Measurements from ENCODE around the gene CABLES1.
A peak's percentile ranks its signal among the peaks of the same experiment; 100 is the strongest.

CABLES1 gene

DNA sequence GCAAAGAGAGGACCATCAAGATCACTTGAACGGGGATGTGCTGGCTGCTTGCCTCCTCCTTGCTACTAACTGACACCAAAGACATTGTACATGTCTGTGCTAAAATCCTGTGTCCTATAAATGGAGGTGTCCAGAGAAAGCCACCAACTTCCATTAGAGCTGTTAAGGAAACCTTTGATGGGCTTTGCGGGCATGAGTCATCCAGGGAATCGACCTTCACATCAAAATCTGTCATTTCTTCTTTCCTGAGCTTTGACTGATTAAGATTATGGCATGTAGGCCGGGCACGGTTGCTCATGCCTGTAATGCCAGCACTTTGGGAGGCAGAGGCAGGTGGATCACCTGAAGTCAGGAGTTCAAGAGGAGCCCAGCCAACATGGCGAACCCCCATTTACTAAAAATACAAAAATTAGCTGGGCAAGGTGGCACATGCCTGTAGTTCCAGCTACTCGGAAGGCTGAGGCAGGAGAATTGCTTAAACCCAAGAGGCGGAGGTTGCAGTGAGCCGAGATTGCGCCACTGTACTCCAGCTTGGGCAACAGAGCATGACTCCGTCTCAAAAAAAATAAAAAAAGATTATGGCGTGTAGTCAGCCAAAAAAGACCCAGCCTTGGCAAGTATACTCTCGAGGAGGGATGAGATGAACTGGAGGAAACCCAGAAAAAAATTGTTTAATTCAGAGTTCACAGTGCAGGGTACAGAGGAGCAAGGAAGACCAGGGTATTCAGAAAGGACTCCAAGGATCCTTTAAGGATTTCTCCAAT, 115.8 kb downstream of the CABLES1 start:
- TF ChIP-seq, protein P1, sequence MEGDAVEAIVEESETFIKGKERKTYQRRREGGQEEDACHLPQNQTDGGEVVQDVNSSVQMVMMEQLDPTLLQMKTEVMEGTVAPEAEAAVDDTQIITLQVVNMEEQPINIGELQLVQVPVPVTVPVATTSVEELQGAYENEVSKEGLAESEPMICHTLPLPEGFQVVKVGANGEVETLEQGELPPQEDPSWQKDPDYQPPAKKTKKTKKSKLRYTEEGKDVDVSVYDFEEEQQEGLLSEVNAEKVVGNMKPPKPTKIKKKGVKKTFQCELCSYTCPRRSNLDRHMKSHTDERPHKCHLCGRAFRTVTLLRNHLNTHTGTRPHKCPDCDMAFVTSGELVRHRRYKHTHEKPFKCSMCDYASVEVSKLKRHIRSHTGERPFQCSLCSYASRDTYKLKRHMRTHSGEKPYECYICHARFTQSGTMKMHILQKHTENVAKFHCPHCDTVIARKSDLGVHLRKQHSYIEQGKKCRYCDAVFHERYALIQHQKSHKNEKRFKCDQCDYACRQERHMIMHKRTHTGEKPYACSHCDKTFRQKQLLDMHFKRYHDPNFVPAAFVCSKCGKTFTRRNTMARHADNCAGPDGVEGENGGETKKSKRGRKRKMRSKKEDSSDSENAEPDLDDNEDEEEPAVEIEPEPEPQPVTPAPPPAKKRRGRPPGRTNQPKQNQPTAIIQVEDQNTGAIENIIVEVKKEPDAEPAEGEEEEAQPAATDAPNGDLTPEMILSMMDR (IDR thresholded peaks at IDR 0.05; ENCODE audit: low read depth, low read length): no peak
- Histone ChIP-seq H3K4me3 (ENCODE audit: low read depth, low read length) (no peak overlapping the region), H3K27ac (no peak overlapping the region), H3K36me3 (no peaks in the 10 kb centered on the region), H3K27me3 (ENCODE audit: insufficient read depth, low read depth, severe bottlenecking) (no peaks in the 10 kb centered on the region), H3K9me3 (ENCODE audit: severe bottlenecking) (peaks cover 5% of the 10 kb centered on the region)
- no peak for DNase-seq

DNA sequence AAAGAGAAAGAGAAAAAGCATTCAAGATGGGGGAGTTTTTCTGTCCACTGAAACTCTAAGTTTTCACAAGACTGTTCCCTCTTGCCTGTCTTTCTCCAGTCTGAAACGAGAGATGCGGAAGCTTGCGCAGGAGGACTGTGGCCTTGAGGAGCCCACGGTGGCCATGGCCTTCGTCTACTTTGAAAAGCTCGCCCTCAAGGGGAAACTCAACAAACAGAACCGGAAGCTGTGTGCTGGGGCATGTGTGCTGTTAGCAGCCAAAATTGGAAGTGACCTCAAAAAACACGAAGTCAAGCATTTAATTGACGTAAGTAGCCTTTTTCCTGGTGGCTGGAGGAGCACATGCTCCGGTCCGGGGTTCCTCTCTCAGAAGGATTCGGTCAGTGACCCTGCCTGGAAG, 118.3 kb downstream of the CABLES1 start:
- TF ChIP-seq, protein P1 (IDR thresholded peaks at IDR 0.05; ENCODE audit: low read depth, low read length): no peak
- Histone ChIP-seq H3K4me3 (ENCODE audit: low read depth, low read length) (no peak overlapping the region), H3K36me3 (no peaks in the 10 kb centered on the region), H3K27ac (no peak overlapping the region), H3K9me3 (ENCODE audit: severe bottlenecking) (peaks cover 5% of the 10 kb centered on the region), H3K27me3 (ENCODE audit: insufficient read depth, low read depth, severe bottlenecking) (no peaks in the 10 kb centered on the region)
- DNase-seq: no peak

DNA sequence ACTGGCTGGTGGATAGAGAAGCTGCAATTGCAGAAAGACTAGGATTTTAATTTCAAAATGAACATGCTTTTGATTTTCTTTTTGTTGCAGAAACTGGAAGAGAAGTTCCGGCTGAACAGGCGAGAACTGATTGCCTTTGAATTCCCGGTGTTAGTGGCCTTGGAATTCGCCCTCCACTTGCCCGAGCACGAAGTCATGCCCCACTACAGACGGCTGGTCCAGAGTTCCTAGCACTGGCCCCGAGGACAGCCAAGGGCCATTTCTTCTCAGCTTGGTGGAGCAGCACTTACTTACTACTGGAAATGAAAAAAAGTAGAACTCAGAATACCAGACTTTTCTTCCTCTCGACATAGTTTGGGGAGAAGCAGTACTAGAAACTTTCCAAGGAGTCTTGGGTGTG, 121.9 kb downstream of the CABLES1 start:
- no peak overlapping the region for H3K27ac ChIP-seq
- no peaks in the 10 kb centered on the region for H3K27me3 ChIP-seq (ENCODE audit: insufficient read depth, low read depth, severe bottlenecking)
- no peak for DNase-seq
- H3K36me3 ChIP-seq: no peaks in the 10 kb centered on the region
- TF ChIP-seq, protein P1 (IDR thresholded peaks at IDR 0.05; ENCODE audit: low read depth, low read length): no peak
- no peak overlapping the region for H3K4me3 ChIP-seq (ENCODE audit: low read depth, low read length)
- H3K9me3 ChIP-seq (ENCODE audit: severe bottlenecking): no peaks in the 10 kb centered on the region

DNA sequence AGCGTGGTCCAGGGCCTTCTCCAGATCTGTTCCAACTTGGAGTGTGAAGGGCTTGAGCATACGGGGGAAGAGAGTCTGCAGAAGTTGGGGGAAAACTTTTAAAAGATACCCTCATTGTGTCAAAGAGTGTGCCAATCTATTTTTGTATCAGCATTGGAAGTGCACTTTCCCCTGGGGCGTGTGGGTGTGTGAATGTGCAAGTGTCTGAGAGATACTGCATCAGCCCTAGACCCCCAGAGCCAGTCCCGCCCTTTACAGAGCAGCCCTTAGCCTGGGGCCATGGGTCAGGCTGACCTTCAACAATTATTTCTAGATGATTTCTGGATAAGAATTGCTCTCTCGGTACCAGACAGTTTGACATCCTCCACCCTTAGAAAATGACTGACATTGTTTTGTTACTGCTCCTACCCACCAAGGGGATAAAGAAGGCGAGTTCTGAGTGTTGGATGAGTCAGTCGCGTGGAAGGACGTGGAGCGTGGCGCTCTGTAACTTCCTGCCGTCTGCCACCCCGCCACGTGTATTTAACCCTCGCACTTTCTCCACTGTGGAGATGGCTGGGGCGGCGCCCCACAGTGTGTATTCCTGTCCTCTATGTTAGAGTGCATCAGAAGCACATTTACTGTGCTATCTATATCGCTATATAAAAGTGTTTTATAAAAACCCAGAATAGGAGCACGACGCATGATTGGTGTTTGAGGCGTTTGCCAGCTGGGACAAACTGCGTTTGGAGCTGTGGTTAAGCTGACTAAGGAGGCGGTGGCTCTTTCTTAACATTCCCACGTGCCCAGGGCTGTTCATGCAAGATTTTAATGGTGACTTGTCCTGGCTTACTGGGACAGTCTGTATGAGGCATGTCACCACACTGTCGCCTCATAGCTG, 122.6 kb downstream of the CABLES1 start:
- Histone ChIP-seq H3K27ac (no peak overlapping the region), H3K36me3 (no peaks in the 10 kb centered on the region)
- DNase-seq: no peak

DNA sequence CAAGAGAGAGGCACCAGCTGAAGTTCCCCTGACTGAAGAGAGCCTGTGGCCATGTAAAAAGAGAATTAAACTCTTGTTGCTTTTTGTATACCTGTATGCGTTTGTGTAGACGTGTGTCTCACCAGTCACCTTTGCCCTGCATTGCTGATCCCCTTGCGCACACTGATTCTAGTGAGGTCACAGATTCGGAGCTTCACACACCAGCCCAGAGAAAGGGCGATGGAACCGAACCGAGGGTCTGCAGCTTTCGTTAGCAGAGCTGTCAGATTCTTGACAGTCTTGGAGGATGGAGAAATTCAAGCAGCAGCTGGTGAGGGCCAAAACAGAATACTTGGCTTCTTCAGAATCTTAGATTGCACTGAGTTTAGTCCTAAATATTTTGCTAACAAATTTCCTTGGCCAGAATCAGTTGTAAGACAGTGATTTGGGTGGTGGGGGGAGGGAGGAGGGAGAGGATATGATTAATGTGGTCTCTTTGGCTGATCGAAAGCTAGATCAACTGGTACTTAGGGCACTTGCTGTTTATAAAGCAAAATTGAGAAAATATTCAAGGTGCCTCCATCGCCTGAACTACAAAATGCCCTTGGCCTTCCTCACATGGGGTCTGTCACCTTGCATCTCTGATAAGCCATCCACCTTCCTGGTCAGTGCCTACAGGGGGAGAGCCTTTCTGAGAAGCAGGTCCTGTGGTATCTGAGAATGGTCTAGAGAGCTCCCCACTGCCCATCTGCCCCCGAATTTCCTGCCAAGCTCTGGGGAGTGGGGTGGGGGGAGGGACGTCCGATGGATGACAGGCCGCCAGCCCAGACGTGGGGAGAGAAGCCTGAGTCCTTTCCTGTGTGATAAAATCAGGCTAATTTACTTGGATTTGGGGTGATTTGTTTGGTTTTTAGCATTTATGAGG, 123.5 kb downstream of the CABLES1 start:
- DNase-seq: no peak
- TF ChIP-seq, protein P1 (IDR thresholded peaks at IDR 0.05; ENCODE audit: low read depth, low read length): no peak

More for the DNA sequence above, 122.6 kb downstream of the CABLES1 start:
- Histone ChIP-seq H3K9me3 (ENCODE audit: severe bottlenecking) (no peaks in the 10 kb centered on the region), H3K4me3 (ENCODE audit: low read depth, low read length) (no peak overlapping the region), H3K27me3 (ENCODE audit: insufficient read depth, low read depth, severe bottlenecking) (no peaks in the 10 kb centered on the region)
- TF ChIP-seq, protein P1 (IDR thresholded peaks at IDR 0.05; ENCODE audit: low read depth, low read length): no peak

More for the DNA sequence above, 123.5 kb downstream of the CABLES1 start:
- H3K36me3 ChIP-seq: no peaks in the 10 kb centered on the region
- no peaks in the 10 kb centered on the region for H3K27me3 ChIP-seq (ENCODE audit: insufficient read depth, low read depth, severe bottlenecking)
- H3K9me3 ChIP-seq (ENCODE audit: severe bottlenecking): no peaks in the 10 kb centered on the region
- peak overlapping the region; percentile 81 for H3K27ac ChIP-seq
- no peak overlapping the region for H3K4me3 ChIP-seq (ENCODE audit: low read depth, low read length)

Measured in WERI-Rb-1 (cell line).